NCI-H526 (cell line): Measurements from ENCODE around the gene MKLN1.

Source experiments
- DNase-seq, 2 experiments: peaks; one replicate each; lab custom pipeline; 2025; lab: John Stamatoyannopoulos, UW

The MKLN1 gene

DNA sequence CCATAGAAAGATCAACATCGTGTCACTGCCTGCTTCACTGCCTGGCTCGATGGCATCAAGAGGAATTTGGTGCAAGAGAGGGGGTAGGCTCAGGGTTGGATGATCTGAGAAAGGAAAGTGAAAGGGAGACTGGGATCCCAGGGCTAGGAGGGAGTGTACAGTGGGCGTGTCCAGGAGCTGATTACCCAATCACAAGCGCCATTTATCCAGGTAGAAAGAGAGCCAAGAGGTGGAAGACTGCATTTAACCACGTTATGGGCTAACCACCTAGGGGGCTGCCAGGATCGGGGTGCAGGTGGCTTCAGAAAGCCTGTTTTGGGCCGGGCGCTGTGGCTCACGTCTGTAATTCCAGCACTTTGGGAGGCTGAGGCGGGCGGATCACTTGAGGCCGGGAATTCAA, 218.4 kb downstream of the MKLN1 start:
- no peak for DNase-seq
